K562 (cell line): ENCODE results near the gene SLC27A6. TPM values are rescaled to one million over a fixed set of nuclear protein-coding genes. Genes with fewer than 3 reads are reported as not detected.

Experiments used
- ATAC-seq: fragments of 200-7000 bp; cut with Tn5 transposase; 3 replicates; pipeline ENCODE4 v1.9.1; 2020; ENCODE audit warnings: moderate library complexity
- BruUV-seq: library from RNA; stranded (reverse); fragments of 400-500 nt; replicated peaks from 2 replicates; lab custom pipeline; 2021; lab: Mats Ljungman, UMichigan
- CTCF ChIA-PET: fragments of 300-600 bp; formaldehyde crosslinking; extraction: SDS; loops from one replicate; lab custom pipeline; 2021; ENCODE audit warnings: low intra/inter-chr PET ratio; lab: Yijun Ruan, JAX
- POLR2A ChIA-PET: fragments of 300-600, 350-650 bp; sonication (Branson Sonifier 250); formaldehyde crosslinking; extraction: SDS; loops from one replicate; lab custom pipeline; 2021; ENCODE audit warnings: antibody characterized with exemption, inconsistent platforms; lab: Yijun Ruan, JAX
- DNase-seq, 4 experiments: peaks; one replicate each; pipeline versions ENCODE4 v3.0.0 to v3.0.0-alpha.2; 2011 to 2018; ENCODE audit warnings: low spot score in 3 of 4, mixed read lengths in 3 of 4; ENCODE audit errors: extremely low read depth in 1 of 4
- FAIRE-seq: peaks from 2 replicates; lab custom pipeline; 2011; peaks lifted over from hg19 to GRCh38; lab: Jason Lieb, UNC
- H2AFZ ChIP-seq: 2 replicates; pipeline ENCODE4 v1.6.0; 2011; ENCODE audit warnings: low read depth, low read length, control low read depth, inconsistent platforms
- H3K27ac ChIP-seq: fragments of 200-600 bp; 3 replicates; pipeline ENCODE4 v1.8.0; 2011; ENCODE audit warnings: low read depth, mild to moderate bottlenecking, control low read depth, inconsistent platforms, low read length, moderate library complexity, mixed read lengths; ENCODE audit errors: extremely low read depth
- H3K27me3 ChIP-seq, 2 experiments: fragments of 300-600 bp in 1 of 2; 2 replicates in 1 of 2; 3 replicates in 1 of 2; pipeline versions ENCODE4 v1.6.0 to v1.8.0; 2011; ENCODE audit warnings: inconsistent platforms in 2 of 2, low read length in 2 of 2, mild to moderate bottlenecking in 1 of 2, mixed read lengths in 1 of 2, moderate library complexity in 1 of 2; ENCODE audit not compliant: control insufficient read depth in 2 of 2, insufficient read depth in 2 of 2
- H3K36me3 ChIP-seq: fragments of 300-600 bp; 3 replicates; pipeline ENCODE4 v1.8.0; 2011; ENCODE audit warnings: mild to moderate bottlenecking, low read length, inconsistent platforms; ENCODE audit not compliant: control insufficient read depth, insufficient read depth
- H3K4me1 ChIP-seq, 2 experiments: fragments of 200-600 bp in 1 of 2; replicated peaks in 1 of 2; 2 replicates in 1 of 2; 3 replicates in 1 of 2; pipeline versions ENCODE4 v1.5.1 to v1.8.0; 2011; ENCODE audit warnings: inconsistent platforms in 2 of 2, low read length in 2 of 2, mild to moderate bottlenecking in 1 of 2, mixed read lengths in 1 of 2, moderate library complexity in 1 of 2; ENCODE audit not compliant: control insufficient read depth in 2 of 2, insufficient read depth in 2 of 2
- H3K4me2 ChIP-seq: 2 replicates; pipeline ENCODE4 v1.6.1; 2011; ENCODE audit warnings: low read length, control low read depth, inconsistent platforms, mixed read lengths; ENCODE audit not compliant: insufficient read depth
- H3K4me3 ChIP-seq: fragments of 200-600 bp; sonication (generic), shearing (Covaris generic); 2 replicates; pipeline ENCODE4 v1.5.1; 2016; ENCODE audit warnings: control low read depth, inconsistent platforms
- H3K79me2 ChIP-seq: fragments of 200-600 bp; 3 replicates; pipeline ENCODE4 v1.8.0; 2011; ENCODE audit warnings: low read length, inconsistent platforms; ENCODE audit not compliant: control insufficient read depth, insufficient read depth
- H3K9ac ChIP-seq, 2 experiments: 2 replicates each; pipeline versions ENCODE4 v1.6.0 to v1.6.1; 2011; ENCODE audit warnings: low read depth in 2 of 2, low read length in 2 of 2, control low read depth in 1 of 2, inconsistent platforms in 1 of 2, mild to moderate bottlenecking in 1 of 2, mixed read lengths in 1 of 2; ENCODE audit not compliant: insufficient read depth in 1 of 2
- H3K9me1 ChIP-seq: one replicate; pipeline ENCODE4 v1.6.0; 2011; ENCODE audit warnings: inconsistent platforms, mild to moderate bottlenecking, low read length, moderate library complexity; ENCODE audit not compliant: control insufficient read depth, insufficient read depth
- H3K9me3 ChIP-seq: replicated peaks from 2 replicates; pipeline ENCODE4 v1.5.1; 2011; ENCODE audit warnings: low read depth, low read length, inconsistent platforms; ENCODE audit not compliant: control insufficient read depth, insufficient read depth
- H4K20me1 ChIP-seq: replicated peaks from 2 replicates; pipeline ENCODE4 v1.6.1; 2011; ENCODE audit warnings: low read length, inconsistent platforms, mixed read lengths; ENCODE audit not compliant: control insufficient read depth, insufficient read depth
- ATF1 ChIP-seq, 2 experiments: fragments of 450-650 bp in 1 of 2; IDR thresholded peaks; 2 replicates each; pipeline ENCODE4 v1.6.1; 2016; ENCODE audit warnings: missing compliant biosample characterization in 1 of 2, missing genetic modification characterization in 1 of 2
- E2F3 ChIP-seq: fragments of 250-450 bp; sonication (Bioruptor Pico); IDR thresholded peaks from 2 replicates; pipeline ENCODE4 v1.4.0; 2020; ENCODE audit warnings: mild to moderate bottlenecking
- ELK1 ChIP-seq: sonication (generic); formaldehyde crosslinking; IDR thresholded peaks from 2 replicates; pipeline ENCODE4 v1.8.1; 2022; ENCODE audit warnings: missing genetic modification reagents
- ELK3 ChIP-seq: fragments of 450-650 bp; formaldehyde crosslinking; IDR thresholded peaks from 2 replicates; pipeline ENCODE4 v1.4.0; 2020; ENCODE audit warnings: mild to moderate bottlenecking
- FOXA3 ChIP-seq, 2 experiments: fragments of 450-650 bp in 1 of 2; sonication (generic) in 1 of 2; formaldehyde crosslinking; IDR thresholded peaks in 1 of 2; conservative IDR thresholded peaks in 1 of 2; 2 replicates each; pipeline versions ENCODE4 v1.4.0 to v1.8.0; 2020 to 2022; ENCODE audit warnings: mild to moderate bottlenecking in 2 of 2, missing genetic modification reagents in 1 of 2
- HCFC1 ChIP-seq: IDR thresholded peaks from 2 replicates; pipeline ENCODE4 v1.6.1; 2012; ENCODE audit warnings: low read depth, low read length, improper control_type of control experiment
- PREB ChIP-seq: sonication (generic); formaldehyde crosslinking; IDR thresholded peaks from 2 replicates; pipeline ENCODE4 v1.8.1; 2023; ENCODE audit warnings: mild to moderate bottlenecking, missing genetic modification reagents
- PRMT5 ChIP-seq: sonication (generic); formaldehyde crosslinking; IDR thresholded peaks from 2 replicates; pipeline ENCODE4 v1.5.0; 2020; ENCODE audit warnings: missing genetic modification reagents
- RAD21 ChIP-seq, 2 experiments: fragments of 250-450 bp in 1 of 2; fragments of 450-650 bp in 1 of 2; sonication (Bioruptor Pico) in 1 of 2; formaldehyde crosslinking in 1 of 2; IDR thresholded peaks in 1 of 2; conservative IDR thresholded peaks in 1 of 2; 2 replicates each; pipeline versions ENCODE4 v1.4.0 to v1.8.0; 2020 to 2022; ENCODE audit warnings: mild to moderate bottlenecking in 2 of 2, moderate library complexity in 1 of 2
- RREB1 ChIP-seq: fragments of 250-450 bp; sonication (Bioruptor Pico); IDR thresholded peaks from 2 replicates; pipeline ENCODE4 v1.4.0; 2020
- SRSF3 ChIP-seq: fragments of 200-400 bp; formaldehyde crosslinking; IDR thresholded peaks from 2 replicates; pipeline ENCODE4 v1.6.1; 2016; ENCODE audit warnings: mild to moderate bottlenecking, low read length, moderate library complexity; ENCODE audit not compliant: insufficient read depth
- YBX1 ChIP-seq: fragments of 450-650 bp; IDR thresholded peaks from 2 replicates; pipeline ENCODE4 v1.7.1; 2016; ENCODE audit warnings: mild to moderate bottlenecking
- in situ Hi-C: fragments of 300-500 bp; cut with MboI; formaldehyde crosslinking; loops from 4 replicates; pipeline ENCODE4 v1.15.0; 2018; ENCODE audit warnings: inconsistent platforms, mixed read lengths
- intact Hi-C: fragments of 100-400 bp; cut with micrococcal nuclease; formaldehyde crosslinking; loops from 2 replicates; pipeline ENCODE4 v1.14.2; 2022
- polyA plus RNA-seq, 8 experiments: library from polyadenylated mRNA; depleted of rRNA in 4 of 8; stranded (reverse) in 5 of 8; unstranded in 3 of 8; fragments of >200 nt; fragmentation: Nextera tagmentation in 2 of 8; fragmentation: Illumina TruSeq in 1 of 8; extraction: Ambion mirVana in 2 of 8; extraction: Trizol in 1 of 8; gene quantifications; 2 replicates each; pipeline versions ENCODE4 v1.2.1 to v1.2.3, GENCODE V29; 2011 to 2014; ENCODE audit warnings: inconsistent platforms in 1 of 8, missing spikeins in 1 of 8
- total RNA-seq, 7 experiments: library from RNA; depleted of rRNA in 6 of 7; stranded (reverse); fragments of >200 nt in 6 of 7; fragmentation: Illumina TruSeq in 2 of 7; extraction: Trizol in 2 of 7; gene quantifications; 2 replicates each; pipeline versions ENCODE4 v1.2.1 to v1.2.3, GENCODE V29; 2011 to 2021; ENCODE audit warnings: low replicate concordance in 1 of 7

SLC27A6 gene
- total and polyA plus RNA-seq, 9 of the 15 experiments (the other 6 are each of a cell fraction or from before 2014, with no cell fraction given), result 0.56 to 1.9 (median 1.2) TPM

- no peak for TF ChIP-seq SRSF3
- TF ChIP-seq ATF1 (CRISPR knock-in tag; IDR thresholded peaks at IDR 0.05), result no peak
- no peak for TF ChIP-seq ATF1 (tag; IDR thresholded peaks at IDR 0.05)
- TF ChIP-seq FOXA3 (CRISPR knock-in tag; conservative IDR thresholded peaks at IDR 0.05 in 1 of 2, IDR thresholded peaks at IDR 0.05 in 1 of 2), result no peak
- TF ChIP-seq PREB (CRISPR knock-in tag), result no peak
- no peak for TF ChIP-seq E2F3
- TF ChIP-seq ELK1 (CRISPR knock-in tag), result no peak
- TF ChIP-seq, all 486 proteins: peak for 0
These were observed 100.4 kb downstream of the SLC27A6 start (continued) for GRCh38 chr5:129065721-129066120.

GRCh38 chr5:129067745-129068144 is 102.5 kb downstream of the SLC27A6 start:
- intact Hi-C loops, result no loop called here
- no peaks in the 10 kb centered on the region for H3K36me3 ChIP-seq
- DNase-seq (no peak), FAIRE-seq (no peak), ATAC-seq (no peak)
- H3K9ac ChIP-seq, result no peak overlapping the region
- H2AFZ ChIP-seq, result no peak overlapping the region
- no peaks in the 10 kb centered on the region for H3K79me2 ChIP-seq
- H3K27me3 ChIP-seq, result no peaks in the 10 kb centered on the region
- no peak overlapping the region for H3K4me2 ChIP-seq
- no peaks in the 10 kb centered on the region for H3K9me3 ChIP-seq
- BruUV-seq, result no TSS peak
- no peaks in the 10 kb centered on the region for H3K9me1 ChIP-seq
- H3K27ac ChIP-seq, result no peak overlapping the region
- no peak overlapping the region for H3K4me3 ChIP-seq
- H4K20me1 ChIP-seq, result no peaks in the 10 kb centered on the region
- ChIA-PET CTCF (no interaction called here), POLR2A (no interaction called here)
- in situ Hi-C loops, result no loop called here
- H3K4me1 ChIP-seq, result no peaks in the 10 kb centered on the region
- TF ChIP-seq YBX1, result no peak
- no peak for TF ChIP-seq RAD21 (CRISPR knock-in tag; conservative IDR thresholded peaks at IDR 0.05 in 1 of 2, IDR thresholded peaks at IDR 0.05 in 1 of 2)
- no peak for TF ChIP-seq ELK3
- TF ChIP-seq RREB1 (CRISPR knock-in tag), result no peak
- no peak for TF ChIP-seq PRMT5
- no peak for TF ChIP-seq HCFC1
